Glomerular visceral epithelial cell (primary cell): ENCODE results near the gene DEGS2.
"Not testable (repeated sequence)": the region's sequence is repeated elsewhere in the genome, so short reads cannot be mapped to it uniquely, and the experiment has no call there.

ENCODE experiments used
- DNase-seq: peaks from one replicate; pipeline ENCODE4 v3.0.0-alpha.2; 2016; ENCODE audit errors: extremely low spot score

The DEGS2 gene

GRCh38 chr14:100178691-100179090, 19.2 kb upstream of the DEGS2 start:
- DNase-seq = no peak

GRCh38 chr14:100176811-100177327, 17.4 kb upstream of the DEGS2 start:
- no peak for DNase-seq

DNA sequence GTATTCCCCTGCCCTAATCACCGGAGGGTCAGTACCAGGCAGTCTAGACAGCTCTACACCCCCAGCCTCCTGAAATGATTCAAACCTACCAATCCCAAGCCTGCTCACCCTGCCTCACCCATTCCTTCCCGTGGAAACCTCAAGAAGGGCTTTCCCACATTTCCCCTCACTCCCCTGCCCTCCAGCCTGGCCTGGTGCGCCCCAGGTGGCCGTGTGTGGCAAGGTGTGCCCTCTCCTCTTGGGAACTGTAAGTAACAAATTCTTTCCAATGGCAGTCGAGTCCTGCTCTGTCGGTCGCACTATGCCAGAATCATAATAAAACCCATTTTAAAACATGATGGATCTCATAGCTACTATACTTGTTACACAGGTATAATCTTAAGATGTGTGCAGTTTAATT, 13.9 kb upstream of the DEGS2 start:
- no peak for DNase-seq

DNA sequence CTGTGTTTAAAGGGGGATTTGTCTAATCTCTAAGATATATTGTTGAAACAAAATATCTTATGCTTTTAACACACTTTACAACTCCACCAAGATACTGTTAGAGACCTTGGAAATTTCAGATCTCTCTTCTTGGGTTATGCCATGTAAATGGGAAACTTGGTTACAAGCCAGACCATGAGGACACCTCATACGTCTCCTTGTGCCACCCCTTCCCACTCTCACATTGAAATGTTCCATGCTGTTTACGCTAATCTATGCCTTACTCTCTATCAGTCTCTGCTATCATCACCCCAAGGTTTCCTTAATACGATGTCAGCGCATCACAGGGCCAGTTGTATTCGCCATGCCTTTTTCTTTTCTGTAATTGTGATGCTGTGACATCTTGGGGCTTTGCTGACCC, 13.4 kb upstream of the DEGS2 start:
- DNase-seq = no peak

DNA sequence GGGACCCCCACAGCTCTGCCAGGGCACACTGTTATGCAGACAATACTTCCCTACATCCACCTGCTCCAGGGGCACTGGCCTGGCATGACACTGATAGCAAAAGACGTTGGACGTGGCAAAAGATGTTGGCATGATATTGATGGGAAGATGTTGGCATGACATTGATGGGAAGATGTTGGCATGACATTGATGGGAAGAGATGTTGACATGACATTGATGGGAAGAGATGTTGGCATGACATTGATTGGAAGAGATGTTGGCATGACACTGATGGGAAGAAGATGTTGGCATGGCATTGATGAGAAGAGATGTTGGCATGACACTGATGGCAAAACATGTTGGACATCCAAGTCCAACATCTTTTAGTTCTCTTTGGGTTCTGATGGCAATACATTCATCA, 11.4 kb upstream of the DEGS2 start:
- DNase-seq = no peak

DNA sequence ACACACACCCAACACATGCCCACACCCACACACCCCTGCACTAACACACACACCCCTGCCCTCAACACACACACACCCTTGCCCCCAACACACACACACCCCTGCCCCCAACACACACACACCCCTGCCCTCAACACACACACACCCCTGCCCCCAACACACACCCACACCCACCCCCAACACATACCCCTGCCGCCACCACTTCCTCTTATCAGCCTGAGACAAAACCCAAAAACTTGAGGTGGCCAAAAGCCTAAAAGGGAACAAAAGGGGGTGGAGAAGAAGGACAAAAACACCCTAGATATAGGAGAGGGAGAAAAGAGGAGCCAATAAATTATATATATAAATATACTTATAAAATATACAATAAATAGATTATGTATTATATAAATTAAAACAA, 9.1 kb upstream of the DEGS2 start:
- no peak for DNase-seq

GRCh38 chr14:100165831-100166440, 6.5 kb upstream of the DEGS2 start:
- no peak for DNase-seq

GRCh38 chr14:100165376-100165775, 5.9 kb upstream of the DEGS2 start:
- DNase-seq = no peak

DNA sequence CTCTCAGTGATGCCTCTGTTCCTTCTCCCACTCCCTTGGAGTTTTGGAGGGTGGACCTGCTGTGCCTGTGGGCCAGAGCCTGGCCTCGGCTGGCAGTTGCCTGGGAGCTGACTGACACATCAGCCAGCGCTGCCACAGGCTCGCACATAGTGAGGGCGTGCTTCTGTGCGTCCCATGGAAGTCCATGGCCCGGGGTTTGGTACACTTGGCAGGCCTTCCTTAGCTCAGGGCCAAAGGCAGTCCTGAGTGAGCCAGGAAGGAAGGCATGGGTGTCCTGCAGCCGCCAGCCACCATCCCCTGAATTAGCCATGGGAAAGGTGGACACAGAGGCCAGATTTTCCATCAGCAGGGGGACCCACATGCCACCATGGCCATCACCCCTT, 1.1 kb upstream of the DEGS2 start:
- DNase-seq = no peak

- DNase-seq = no peak
These were observed 554 bp upstream of the DEGS2 start for GRCh38 chr14:100159865-100160533.

DNA sequence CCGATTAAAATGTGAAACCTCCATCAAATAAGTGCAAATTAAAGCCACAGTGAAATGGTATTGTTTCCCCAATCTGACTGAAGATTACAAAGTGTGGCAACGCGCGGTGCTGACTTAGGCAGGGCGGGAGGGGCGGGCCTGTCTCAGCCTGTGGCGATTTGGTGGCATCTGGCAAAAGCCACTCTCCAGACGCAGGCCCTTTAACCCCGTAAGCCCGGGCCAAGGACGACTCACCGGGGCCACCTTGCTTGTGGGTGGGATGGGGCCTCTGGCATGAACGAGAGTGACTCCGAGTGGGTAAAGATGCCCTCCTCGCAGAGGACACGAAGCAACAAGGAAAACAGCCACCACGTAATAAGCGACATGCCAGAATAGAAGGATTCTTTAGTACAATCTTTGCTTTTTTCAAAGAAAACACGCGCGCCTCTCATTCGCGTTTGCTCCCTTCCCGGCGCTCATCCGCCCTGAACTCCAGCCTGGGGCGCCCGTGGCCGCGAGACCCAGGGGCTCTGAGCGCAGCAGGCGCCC, 815 bp downstream of the DEGS2 start:
- DNase-seq = no peak

DNA sequence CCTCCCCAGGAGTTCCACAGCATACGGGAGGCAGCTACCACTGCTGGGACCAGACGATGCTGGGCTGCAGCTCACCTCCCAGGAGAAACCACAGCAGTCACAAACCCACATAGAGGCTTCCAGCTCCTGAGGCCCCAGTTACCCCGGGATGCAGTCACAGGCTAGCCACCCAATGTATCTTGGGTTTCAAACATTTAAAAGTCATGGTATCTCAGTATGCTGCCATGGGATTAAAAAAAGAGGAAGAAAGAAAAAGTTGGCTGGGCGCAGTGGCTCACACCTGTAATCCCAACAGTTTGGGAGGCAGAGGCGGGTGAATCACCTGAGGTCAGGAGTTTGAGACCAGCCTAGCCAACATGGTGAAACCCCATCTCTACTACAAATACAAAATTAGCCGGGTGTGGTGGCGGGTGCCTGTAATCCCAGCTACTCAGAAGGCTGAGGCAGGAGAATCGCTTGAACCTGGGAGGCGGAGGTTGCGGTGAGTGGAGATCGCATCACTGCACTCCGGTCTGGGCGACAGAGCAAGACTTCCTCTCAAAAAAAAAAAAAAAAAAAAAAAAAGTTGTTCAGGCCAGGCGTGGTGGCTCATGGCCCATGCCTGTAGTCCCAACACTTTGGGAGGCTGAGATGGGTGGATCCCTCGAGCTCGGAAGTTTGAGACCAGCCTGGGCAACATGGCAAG, 1.8 kb downstream of the DEGS2 start:
- not testable (repeated sequence) for DNase-seq

GRCh38 chr14:100156776-100157175, 2.7 kb downstream of the DEGS2 start:
- DNase-seq = no peak

DNA sequence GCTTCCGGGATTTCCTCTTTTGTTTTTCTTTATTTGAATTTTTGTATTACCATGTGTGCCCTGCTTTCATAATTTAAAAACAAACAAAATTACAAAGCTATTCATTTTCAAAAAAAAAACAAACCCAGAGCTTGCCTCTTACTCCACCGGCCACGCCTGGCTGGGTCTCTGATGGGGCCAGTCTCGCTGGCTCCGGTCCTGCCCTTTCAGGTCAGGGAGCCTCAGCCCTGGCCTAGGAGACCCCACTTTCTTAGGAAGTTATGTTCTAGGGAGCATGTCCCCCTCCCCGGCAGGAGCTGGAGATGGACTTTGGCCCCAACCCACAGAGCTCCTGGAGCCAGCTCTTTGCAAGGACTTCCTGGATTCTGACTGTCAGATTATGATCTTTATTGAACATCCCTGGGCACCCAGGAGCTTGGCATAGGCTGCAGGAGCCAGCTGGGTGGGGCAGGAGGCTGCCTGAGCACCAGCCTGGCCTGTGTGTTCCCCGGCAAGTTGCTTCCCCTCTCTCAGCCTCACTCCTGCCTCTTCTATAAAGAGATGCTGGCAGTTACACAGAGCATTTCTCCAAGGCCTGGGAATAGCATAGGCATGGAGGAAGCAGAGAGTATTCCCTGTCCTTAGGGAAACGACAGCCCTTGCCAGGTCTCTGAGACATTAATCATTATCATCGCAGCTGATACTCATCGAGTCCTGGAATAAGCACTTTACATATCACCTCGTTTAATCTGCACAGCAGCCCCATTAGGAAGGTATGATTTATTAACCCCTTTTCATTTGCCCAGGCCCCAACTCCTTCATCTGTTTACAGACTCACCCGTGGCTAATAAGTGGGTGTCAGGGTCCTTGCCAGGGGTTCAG, 3.5 kb downstream of the DEGS2 start:
- DNase-seq = no peak

- no peak for DNase-seq
These were observed 4.3 kb downstream of the DEGS2 start for GRCh38 chr14:100155049-100155621.

DNA sequence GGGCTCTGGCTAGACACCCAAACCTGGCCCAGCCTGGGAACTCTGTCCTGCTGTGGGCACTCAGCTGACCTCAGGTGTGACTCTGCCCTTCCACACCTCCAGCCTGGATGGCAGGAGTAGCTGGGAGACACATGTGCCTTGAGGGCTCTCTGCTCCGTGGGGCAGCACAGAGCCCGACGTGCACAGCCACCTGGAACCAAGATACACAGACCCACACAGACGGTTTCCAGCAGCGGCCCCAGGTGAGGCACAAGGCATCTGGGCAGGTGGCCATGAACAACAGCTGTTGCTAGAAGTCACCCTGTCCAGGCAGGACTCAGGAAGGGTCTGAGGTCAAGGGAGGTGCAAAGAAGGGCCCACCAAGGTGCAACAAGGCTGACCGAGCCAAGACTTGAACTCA, 5.9 kb downstream of the DEGS2 start:
- DNase-seq = no peak

DNA sequence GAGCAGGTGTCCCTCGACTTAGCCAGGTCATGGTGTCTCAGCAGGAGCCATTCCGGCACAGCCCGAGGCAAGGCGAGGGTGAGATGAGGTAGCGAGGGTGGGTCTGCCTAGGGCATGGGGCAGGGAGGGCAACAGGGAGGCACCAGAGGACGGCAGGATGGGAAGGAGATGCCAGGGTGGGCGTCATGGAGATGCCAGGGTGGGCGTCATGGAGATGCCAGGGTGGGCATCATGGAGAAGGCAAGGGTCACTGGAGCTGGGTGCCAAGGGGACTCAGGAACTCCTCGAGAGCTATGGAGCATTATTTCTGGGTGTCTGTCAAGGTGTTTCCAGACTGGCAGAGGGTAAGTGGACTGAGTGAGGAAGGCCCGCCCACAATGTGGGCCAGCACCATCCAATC, 7.4 kb downstream of the DEGS2 start:
- DNase-seq = no peak

GRCh38 chr14:100150932-100151587, 8.4 kb downstream of the DEGS2 start:
- no peak for DNase-seq

DNA sequence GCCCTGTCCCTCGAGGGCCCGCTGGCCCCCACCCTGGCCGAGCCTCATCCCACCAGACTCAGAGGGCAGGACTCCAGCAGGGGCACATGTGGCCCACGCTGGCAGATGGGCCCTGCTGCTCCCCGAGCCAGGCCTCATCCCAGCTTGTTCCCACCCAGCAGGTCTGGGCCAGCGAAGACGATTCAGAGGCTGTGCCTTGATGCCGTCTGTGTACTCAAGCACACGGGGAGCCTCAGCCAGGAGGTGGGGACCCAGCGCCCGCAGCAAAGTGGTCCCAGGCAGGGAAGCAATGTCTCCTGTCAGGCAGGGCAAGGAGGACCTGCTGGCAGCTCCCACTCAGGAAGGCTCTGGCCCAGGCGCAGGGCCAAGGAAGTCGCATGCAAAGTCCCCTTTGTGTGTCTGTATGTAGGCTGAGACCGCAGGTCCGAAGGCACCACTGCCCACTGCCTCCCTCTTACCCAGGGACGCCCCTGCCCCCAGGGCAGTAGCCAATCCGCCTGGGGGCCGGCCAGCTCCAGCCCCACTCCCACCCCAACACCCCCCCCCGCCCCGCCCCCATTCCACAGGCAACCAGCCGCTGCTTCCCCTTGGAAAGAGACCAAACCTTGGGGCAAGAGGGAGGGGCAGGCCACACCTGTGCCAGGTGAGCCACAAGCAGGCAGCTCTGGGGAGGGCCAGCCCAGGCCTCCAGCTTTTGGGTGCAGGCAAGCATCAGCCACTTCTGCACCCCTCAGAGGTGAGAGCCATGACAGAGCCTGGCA, 9.4 kb downstream of the DEGS2 start:
- DNase-seq = no peak
